DND-41 (cell line): Measurements from ENCODE around the gene C9orf72.

Source experiments
- ATAC-seq: fragments of 200-7000 bp; cut with Tn5 transposase; 3 replicates; pipeline ENCODE4 v1.9.1; 2021; ENCODE audit warnings: low read depth; ENCODE audit not compliant: insufficient read depth
- DNase-seq: peaks from one replicate; pipeline ENCODE4 v3.0.0-alpha.2; 2020
- H2AFZ ChIP-seq: 2 replicates; pipeline ENCODE4 v1.6.0; 2012; ENCODE audit warnings: low read depth, low read length
- H3K27ac ChIP-seq: 2 replicates; pipeline ENCODE4 v1.5.1; 2012; ENCODE audit warnings: low read length, inconsistent platforms
- H3K27me3 ChIP-seq: fragments of 200-600 bp; sonication (generic); 2 replicates; pipeline ENCODE4 v1.6.0; 2012; ENCODE audit warnings: low read length, mild to moderate bottlenecking, inconsistent platforms; ENCODE audit not compliant: insufficient read depth, poor library complexity
- H3K36me3 ChIP-seq: 2 replicates; pipeline ENCODE4 v1.5.1; 2012; ENCODE audit warnings: low read length, inconsistent platforms; ENCODE audit not compliant: insufficient read depth
- H3K4me1 ChIP-seq: 2 replicates; pipeline ENCODE4 v1.5.1; 2012; ENCODE audit warnings: mild to moderate bottlenecking, low read length; ENCODE audit not compliant: insufficient read depth
- H3K4me2 ChIP-seq: 2 replicates; pipeline ENCODE4 v1.6.0; 2012; ENCODE audit warnings: mild to moderate bottlenecking, moderate library complexity, low read length, inconsistent platforms; ENCODE audit not compliant: insufficient read depth
- H3K4me3 ChIP-seq, 2 experiments: fragments of 200-600 bp in 1 of 2; shearing (Covaris generic) in 1 of 2; 2 replicates each; pipeline ENCODE4 v1.5.1; 2012 to 2016; ENCODE audit warnings: inconsistent platforms in 2 of 2, low read length in 2 of 2, mild to moderate bottlenecking in 2 of 2, low read depth in 1 of 2, moderate library complexity in 1 of 2
- H3K79me2 ChIP-seq: 2 replicates; pipeline ENCODE4 v1.6.0; 2012; ENCODE audit warnings: low read length, inconsistent platforms; ENCODE audit not compliant: insufficient read depth
- H3K9ac ChIP-seq: 2 replicates; pipeline ENCODE4 v1.6.0; 2012; ENCODE audit warnings: low read depth, mild to moderate bottlenecking, inconsistent platforms, low read length, moderate library complexity
- H3K9me3 ChIP-seq: 2 replicates; pipeline ENCODE4 v1.5.1; 2012; ENCODE audit warnings: low read length, moderate library complexity, mild to moderate bottlenecking, inconsistent platforms; ENCODE audit not compliant: insufficient read depth, severe bottlenecking
- H4K20me1 ChIP-seq: 2 replicates; pipeline ENCODE4 v1.6.0; 2012; ENCODE audit warnings: low read length; ENCODE audit not compliant: insufficient read depth
- EZH2 ChIP-seq: IDR thresholded peaks from 3 replicates; pipeline ENCODE4 v1.6.1; 2012; ENCODE audit warnings: borderline replicate concordance, low read depth, mild to moderate bottlenecking, moderate library complexity, low read length, inconsistent platforms; ENCODE audit not compliant: severe bottlenecking
- TF ChIP-seq, protein P1 (sequence below): IDR thresholded peaks from 2 replicates; pipeline ENCODE4 v1.5.1; 2012; ENCODE audit warnings: borderline replicate concordance, low read length, moderate library complexity, mild to moderate bottlenecking; ENCODE audit not compliant: poor library complexity, severe bottlenecking; ENCODE audit errors: extremely low read depth

Gene C9orf72

DNA sequence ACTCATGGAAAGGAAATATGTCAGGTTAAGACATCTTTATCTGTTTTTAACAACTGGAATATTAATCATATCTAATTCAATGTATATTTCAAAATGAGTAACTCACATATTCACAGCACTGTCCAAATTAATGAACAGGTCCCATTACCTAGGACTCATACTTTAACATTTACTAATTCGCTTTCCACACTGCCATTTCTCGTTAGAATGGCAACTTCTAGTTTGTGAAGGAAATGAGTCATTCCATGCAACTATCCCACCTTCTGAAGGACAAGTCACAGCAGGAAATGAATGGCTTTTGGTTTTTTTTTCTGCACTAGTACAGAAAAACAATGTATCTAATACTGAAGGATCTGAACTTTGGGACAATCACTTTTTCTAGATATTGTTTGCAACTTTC is 73.8 kb downstream of the C9orf72 start:
- Histone ChIP-seq H4K20me1 (no peaks in the 10 kb centered on the region), H3K79me2 (no peaks in the 10 kb centered on the region), H2AFZ (no peak overlapping the region), H3K4me3 (no peak overlapping the region), H3K9ac (no peak overlapping the region), H3K27me3 (no peaks in the 10 kb centered on the region), H3K4me1 (no peaks in the 10 kb centered on the region), H3K4me2 (no peak overlapping the region), H3K9me3 (no peaks in the 10 kb centered on the region), H3K27ac (no peak overlapping the region), H3K36me3 (no peaks in the 10 kb centered on the region)
- ATAC-seq: no peak
- DNase-seq: no peak
- TF ChIP-seq, protein P1, sequence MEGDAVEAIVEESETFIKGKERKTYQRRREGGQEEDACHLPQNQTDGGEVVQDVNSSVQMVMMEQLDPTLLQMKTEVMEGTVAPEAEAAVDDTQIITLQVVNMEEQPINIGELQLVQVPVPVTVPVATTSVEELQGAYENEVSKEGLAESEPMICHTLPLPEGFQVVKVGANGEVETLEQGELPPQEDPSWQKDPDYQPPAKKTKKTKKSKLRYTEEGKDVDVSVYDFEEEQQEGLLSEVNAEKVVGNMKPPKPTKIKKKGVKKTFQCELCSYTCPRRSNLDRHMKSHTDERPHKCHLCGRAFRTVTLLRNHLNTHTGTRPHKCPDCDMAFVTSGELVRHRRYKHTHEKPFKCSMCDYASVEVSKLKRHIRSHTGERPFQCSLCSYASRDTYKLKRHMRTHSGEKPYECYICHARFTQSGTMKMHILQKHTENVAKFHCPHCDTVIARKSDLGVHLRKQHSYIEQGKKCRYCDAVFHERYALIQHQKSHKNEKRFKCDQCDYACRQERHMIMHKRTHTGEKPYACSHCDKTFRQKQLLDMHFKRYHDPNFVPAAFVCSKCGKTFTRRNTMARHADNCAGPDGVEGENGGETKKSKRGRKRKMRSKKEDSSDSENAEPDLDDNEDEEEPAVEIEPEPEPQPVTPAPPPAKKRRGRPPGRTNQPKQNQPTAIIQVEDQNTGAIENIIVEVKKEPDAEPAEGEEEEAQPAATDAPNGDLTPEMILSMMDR: no peak
- TF ChIP-seq EZH2: no peak

DNA sequence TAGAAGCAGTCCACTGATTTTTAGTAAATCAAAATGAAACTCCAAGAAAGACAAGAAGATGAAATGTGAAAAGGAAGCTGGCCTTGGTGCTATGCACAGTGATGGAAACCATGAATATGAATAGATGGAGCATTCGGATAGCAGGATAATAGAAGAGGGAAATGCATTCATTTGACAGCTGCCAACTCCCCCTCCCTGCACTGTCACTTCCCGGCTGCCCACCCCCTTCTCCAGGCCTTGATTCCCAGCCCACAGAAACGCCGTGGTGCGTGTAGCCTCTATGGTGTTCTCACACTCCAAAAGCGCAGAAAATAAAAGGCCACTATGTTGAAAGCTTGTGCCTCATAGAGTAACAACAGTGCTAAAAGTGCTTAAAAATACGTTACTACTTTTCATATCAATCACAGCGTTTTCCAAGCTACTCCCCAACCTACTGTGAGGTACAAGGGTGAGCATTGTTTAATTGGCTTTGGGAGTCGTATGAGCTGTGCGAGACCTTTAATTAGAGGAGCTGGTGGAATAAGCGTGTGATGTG is 75.3 kb downstream of the C9orf72 start:
- no peak overlapping the region for H3K27ac ChIP-seq
- H3K4me1 ChIP-seq: no peaks in the 10 kb centered on the region
- H3K4me3 ChIP-seq: no peak overlapping the region
- TF ChIP-seq EZH2: no peak
- TF ChIP-seq, protein P1: no peak
- no peaks in the 10 kb centered on the region for H3K9me3 ChIP-seq
- H4K20me1 ChIP-seq: no peaks in the 10 kb centered on the region
- no peak overlapping the region for H2AFZ ChIP-seq
- no peak overlapping the region for H3K4me2 ChIP-seq
- H3K9ac ChIP-seq: no peak overlapping the region
- H3K36me3 ChIP-seq: no peaks in the 10 kb centered on the region
- ATAC-seq: no peak
- DNase-seq: no peak
- no peaks in the 10 kb centered on the region for H3K27me3 ChIP-seq
- H3K79me2 ChIP-seq: no peaks in the 10 kb centered on the region
